ENCODE results near the gene CRYBB2.
"Not testable (repeated sequence)": the region's sequence is repeated elsewhere in the genome, so short reads cannot be mapped to it uniquely, and the experiment has no call there.

Gene CRYBB2

DNA sequence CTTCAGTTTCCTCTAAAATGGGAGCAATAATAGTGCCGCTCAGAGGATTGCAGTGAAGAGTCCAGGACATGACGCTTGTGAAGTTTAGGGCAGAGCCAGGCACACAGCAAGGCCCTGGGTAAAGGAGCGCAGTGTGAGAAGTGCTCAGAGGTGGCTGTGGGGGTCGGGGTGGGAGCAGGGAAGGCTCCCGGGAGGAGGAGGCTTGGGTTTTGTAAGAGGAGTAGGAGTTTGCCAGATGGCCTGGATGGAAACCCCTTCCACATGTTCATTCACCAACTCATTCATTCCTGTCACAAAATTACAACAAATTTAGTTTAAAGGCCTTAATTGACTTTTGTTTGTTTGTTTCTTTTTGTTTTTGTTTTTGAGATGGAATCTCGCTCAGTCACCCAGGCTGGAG lies 17.0 kb downstream of the CRYBB2 start:
- no peak for DNase-seq

DNA sequence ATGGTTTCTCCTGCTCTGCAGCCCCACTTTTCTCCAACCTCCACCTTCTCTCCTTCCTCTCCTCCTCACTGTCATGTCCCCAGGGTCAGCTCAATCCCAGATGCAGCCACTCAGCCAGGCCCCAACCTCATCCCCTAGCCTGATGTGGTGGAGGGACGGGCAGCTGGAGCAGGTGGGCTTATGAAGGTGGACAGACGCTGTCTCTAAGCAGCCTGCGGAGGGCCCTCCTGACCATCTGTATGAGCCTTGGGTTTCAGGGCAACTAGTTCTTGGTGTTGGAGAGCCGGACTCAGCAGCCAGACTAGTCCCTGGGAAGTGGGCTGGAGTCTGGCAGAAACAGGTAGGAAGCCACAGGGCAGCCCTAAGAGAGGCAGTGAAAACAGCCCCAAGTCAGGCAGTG lies 18.1 kb downstream of the CRYBB2 start:
- no peak for DNase-seq

DNA sequence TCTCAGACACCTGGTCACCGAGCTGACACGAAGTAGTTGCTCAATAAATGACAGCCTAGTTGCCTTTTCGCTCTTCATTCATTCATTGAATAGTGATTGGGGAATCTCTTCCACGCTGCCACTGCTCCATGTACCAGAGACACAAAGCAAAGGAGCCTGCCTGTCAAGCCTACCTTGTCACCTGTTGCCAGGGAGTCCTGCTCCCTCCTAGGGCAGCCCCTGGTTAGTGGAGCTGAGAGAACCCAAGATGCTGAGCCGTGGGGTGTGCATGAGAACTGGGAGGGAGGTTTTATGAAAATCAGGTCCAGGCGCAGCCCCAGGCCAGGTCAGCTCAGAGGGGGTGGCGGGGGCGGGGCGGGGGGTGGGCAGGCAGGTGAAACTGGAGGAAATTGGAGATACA lies 18.6 kb downstream of the CRYBB2 start:
- DNase-seq: not testable (repeated sequence)

DNA sequence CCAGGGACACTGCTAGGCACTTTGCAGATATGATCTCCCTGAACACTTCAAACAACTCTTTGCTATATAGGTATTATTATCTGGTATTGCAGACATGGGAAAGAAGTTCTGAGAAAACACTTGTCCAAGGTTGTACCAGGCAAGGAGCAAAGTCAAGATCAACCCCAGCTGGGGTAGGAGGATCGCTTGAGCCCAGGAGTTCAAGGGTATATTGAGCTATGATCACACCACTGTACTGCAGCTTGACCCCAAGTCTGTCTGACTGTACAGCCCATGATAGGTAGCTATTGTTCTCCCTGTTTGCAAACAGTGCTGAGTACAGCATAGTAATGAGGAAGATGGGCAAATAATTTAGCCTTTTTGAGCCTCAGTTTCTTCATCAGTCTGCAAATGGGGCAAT lies 35.7 kb downstream of the CRYBB2 start:
- not testable (repeated sequence) for DNase-seq

DNA sequence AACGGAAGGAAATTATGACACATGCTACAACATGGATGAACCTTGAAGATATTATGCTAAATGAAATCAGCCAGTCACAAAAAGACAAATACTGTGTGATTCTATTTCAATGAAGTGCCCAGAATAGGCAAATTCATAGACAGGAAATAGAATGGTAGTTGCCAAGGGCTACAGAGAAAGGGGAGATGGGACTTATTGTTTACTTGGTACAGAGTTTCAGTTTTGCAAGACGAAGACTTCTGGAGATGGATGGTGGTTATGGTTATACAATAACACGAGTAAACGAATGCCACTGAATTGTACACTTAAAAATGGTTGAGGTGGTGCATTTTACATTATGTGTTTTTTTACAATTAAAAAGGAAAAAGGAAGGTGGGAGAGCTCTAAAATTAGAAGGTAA lies 48.1 kb downstream of the CRYBB2 start:
- DNase-seq: not testable (repeated sequence)

DNA sequence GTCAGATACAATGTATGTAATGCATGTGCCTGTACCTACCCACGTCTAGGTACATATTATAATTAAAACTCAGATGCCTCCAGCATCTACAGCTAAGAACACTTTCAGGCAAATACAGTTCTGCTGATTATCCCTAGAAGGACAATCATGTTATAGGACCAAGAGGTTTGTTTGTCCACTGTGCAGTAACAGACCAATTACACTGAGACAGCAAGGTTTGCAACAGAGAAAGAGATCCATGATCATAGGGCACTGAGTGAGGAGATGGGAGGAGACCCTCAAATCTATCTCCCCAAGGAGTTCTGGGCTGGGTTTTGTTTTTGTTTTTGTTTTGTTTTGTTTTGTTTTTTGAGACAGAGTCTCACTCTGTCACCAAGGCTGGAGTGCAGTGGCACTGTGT lies 49.5 kb downstream of the CRYBB2 start:
- not testable (repeated sequence) for DNase-seq

DNA sequence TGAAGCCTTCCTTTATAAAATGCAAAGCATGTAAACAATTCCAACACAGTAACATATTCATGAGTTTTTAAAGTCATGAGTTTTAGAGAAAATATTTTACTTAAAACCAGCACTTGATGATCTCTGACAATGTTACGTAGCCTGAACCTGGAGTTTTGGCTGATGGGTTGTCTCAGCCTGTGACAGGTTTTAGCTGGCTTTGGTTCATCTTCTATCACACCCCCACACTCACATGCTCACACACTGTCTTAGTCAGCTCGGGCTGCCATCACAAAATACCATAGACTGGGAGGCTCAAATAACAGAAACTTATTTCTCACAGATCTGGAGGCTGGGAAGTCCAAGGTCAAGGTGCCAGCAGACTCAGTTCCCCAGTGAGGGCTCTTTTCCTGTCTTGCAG lies 50.6 kb downstream of the CRYBB2 start:
- DNase-seq: not testable (repeated sequence)

DNA sequence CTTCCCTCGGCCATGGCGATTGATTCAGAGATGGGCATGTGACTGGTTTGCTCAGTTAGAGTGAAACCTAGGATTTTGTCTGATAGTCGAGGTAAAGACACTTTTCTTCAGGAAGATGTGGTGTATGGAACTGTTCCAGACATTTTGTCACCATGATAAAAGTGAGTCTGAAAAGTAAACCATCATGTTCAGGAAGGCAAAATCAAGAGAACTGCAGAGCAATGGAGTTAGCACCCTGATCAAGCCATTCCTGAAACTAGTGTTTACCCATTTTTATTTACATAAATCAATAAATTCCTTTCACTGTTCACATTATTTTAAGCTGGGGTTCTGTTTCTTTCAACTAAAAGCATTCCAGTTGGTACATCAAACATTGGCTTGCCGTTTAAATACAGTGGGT lies 53.8 kb downstream of the CRYBB2 start:
- DNase-seq: not testable (repeated sequence)

DNA sequence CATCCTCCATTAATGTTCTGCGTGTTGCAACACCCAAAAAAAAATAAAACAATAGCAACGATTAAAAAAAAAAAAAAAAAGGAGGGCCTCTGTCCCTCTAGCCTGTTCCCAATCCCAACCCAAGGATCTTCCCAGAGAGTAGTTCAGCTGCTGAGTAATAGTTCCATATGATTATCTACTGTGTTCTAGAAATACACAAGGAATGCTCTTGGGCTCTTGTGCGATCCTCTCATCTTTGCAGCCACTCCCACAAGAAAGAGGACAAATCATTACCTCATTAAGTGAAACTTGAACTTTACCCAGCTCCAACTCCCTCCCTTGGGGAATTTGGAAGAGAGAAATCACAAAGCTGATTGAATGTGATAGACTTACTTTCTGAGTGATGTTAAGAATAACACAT lies 54.5 kb downstream of the CRYBB2 start:
- DNase-seq: not testable (repeated sequence)

DNA sequence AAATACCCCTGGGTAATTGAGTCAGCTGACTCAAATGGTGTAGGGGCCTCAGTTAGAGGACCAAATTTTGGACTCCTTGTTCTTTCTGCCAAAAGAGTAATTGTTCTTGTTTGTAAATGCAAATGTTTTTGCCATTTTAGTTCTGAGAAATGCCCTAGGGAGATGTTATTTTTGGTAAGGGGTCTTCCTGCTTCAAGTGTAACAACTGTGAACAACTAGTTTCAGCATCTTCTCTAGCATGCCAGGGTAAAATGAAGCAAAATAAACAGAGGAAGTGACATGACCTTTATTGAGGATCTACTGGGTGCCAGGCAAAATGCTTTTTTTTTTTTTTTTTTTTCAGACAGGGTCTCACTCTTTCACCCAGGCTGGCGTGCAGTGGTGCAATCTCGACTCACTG lies 60.7 kb downstream of the CRYBB2 start:
- not testable (repeated sequence) for DNase-seq
